MM.1S (cell line): ENCODE results near the gene SNW1.

Source experiments
- EZH2phosphoT487 ChIP-seq: fragments of 300-600 bp; sonication (generic); IDR thresholded peaks from 2 replicates; pipeline ENCODE4 v1.6.1; 2018; ENCODE audit warnings: antibody characterized with exemption, low read length
- TF ChIP-seq, protein P1 (sequence below): fragments of 300-600 bp; sonication (generic); IDR thresholded peaks from 2 replicates; pipeline ENCODE4 v1.5.1; 2016; ENCODE audit warnings: antibody characterized with exemption, low read length, mixed read lengths

DNA sequence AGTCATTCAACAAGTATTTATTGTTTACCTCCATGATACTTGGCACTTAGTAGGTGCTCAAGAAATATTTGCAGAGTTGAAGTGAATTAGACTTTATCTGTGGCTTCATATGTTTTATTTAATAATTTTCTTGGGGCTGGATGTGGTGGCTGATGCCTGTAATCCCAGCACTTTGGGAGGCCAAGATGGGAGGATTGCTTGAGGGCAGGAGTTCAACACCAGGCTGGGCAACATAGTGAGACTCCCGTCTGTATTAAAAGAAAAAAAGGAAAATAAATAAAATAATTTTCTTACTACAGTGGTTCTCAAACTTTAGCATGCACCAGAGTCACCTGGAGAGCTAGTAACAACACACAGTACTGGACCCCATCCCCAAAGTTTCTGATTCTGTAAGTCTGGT lies 39.9 kb upstream of the SNW1 start:
- TF ChIP-seq, protein P1, sequence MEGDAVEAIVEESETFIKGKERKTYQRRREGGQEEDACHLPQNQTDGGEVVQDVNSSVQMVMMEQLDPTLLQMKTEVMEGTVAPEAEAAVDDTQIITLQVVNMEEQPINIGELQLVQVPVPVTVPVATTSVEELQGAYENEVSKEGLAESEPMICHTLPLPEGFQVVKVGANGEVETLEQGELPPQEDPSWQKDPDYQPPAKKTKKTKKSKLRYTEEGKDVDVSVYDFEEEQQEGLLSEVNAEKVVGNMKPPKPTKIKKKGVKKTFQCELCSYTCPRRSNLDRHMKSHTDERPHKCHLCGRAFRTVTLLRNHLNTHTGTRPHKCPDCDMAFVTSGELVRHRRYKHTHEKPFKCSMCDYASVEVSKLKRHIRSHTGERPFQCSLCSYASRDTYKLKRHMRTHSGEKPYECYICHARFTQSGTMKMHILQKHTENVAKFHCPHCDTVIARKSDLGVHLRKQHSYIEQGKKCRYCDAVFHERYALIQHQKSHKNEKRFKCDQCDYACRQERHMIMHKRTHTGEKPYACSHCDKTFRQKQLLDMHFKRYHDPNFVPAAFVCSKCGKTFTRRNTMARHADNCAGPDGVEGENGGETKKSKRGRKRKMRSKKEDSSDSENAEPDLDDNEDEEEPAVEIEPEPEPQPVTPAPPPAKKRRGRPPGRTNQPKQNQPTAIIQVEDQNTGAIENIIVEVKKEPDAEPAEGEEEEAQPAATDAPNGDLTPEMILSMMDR: no peak
- no peak for TF ChIP-seq EZH2phosphoT487
